IMR-90 (cell line): Measurements from ENCODE around the gene EPHB1. TPM values are rescaled to one million over a fixed set of nuclear protein-coding genes. Genes with fewer than 3 reads are reported as not detected.

Source experiments
- ATAC-seq: fragments of 200-7000 bp; cut with Tn5 transposase; 2 replicates; pipeline ENCODE4 v1.9.1; 2020; ENCODE audit warnings: low read depth, mild to moderate bottlenecking, moderate library complexity
- BruUV-seq: library from RNA; stranded (reverse); fragments of 400-500 nt; replicated peaks from 2 replicates; lab custom pipeline; 2021; lab: Mats Ljungman, UMichigan
- CTCF ChIA-PET: fragments of 300-600 bp; formaldehyde crosslinking; extraction: SDS; loops from one replicate; lab custom pipeline; 2021; ENCODE audit warnings: antibody characterized with exemption; lab: Yijun Ruan, JAX
- POLR2A ChIA-PET: fragments of 300-600 bp; sonication (Branson Sonifier 250); formaldehyde crosslinking; loops from one replicate; lab custom pipeline; 2022; ENCODE audit warnings: antibody characterized with exemption; ENCODE audit not compliant: unreplicated experiment; lab: Charles Lee
- DNase-seq: peaks from one replicate; pipeline ENCODE4 v3.0.0; 2013
- H2AFZ ChIP-seq: replicated peaks from 2 replicates; pipeline ENCODE3; 2013; ENCODE audit warnings: low read length, mild to moderate bottlenecking; ENCODE audit not compliant: poor library complexity
- H2AK5ac ChIP-seq: 2 replicates; pipeline ENCODE4 v1.6.1; 2013; ENCODE audit warnings: low read depth, low read length, inconsistent platforms
- H2AK9ac ChIP-seq: replicated peaks from 2 replicates; pipeline ENCODE3; 2013; ENCODE audit warnings: mild to moderate bottlenecking, low read depth, low read length, moderate library complexity; ENCODE audit not compliant: poor library complexity
- H2BK120ac ChIP-seq: 2 replicates; pipeline ENCODE4 v1.6.1; 2013; ENCODE audit warnings: low read depth, low read length, inconsistent platforms
- H2BK15ac ChIP-seq: 3 replicates; pipeline ENCODE4 v1.6.1; 2013; ENCODE audit warnings: low read depth, low read length, inconsistent platforms
- H2BK20ac ChIP-seq: 2 replicates; pipeline ENCODE4 v1.6.1; 2013; ENCODE audit warnings: low read depth, mild to moderate bottlenecking, inconsistent platforms, low read length, moderate library complexity
- H2BK5ac ChIP-seq: 2 replicates; pipeline ENCODE4 v1.6.1; 2013; ENCODE audit warnings: mild to moderate bottlenecking, low read depth, low read length, inconsistent platforms; ENCODE audit not compliant: poor library complexity, severe bottlenecking
- H3K14ac ChIP-seq: replicated peaks from 2 replicates; pipeline ENCODE4 v1.6.1; 2013; ENCODE audit warnings: low read depth, low read length, inconsistent platforms
- H3K18ac ChIP-seq: 2 replicates; pipeline ENCODE4 v1.6.1; 2013; ENCODE audit warnings: low read depth, low read length, control low read depth
- H3K23ac ChIP-seq: 2 replicates; pipeline ENCODE4 v1.6.1; 2013; ENCODE audit warnings: low read depth, low read length, inconsistent platforms
- H3K27ac ChIP-seq: 2 replicates; pipeline ENCODE4 v1.5.1; 2013; ENCODE audit warnings: mild to moderate bottlenecking, control low read depth, low read length; ENCODE audit not compliant: insufficient read depth
- H3K27me3 ChIP-seq: 2 replicates; pipeline ENCODE4 v1.6.1; 2013; ENCODE audit warnings: low read length; ENCODE audit not compliant: control insufficient read depth, insufficient read depth
- H3K36me3 ChIP-seq: 2 replicates; pipeline ENCODE4 v1.6.1; 2013; ENCODE audit warnings: low read length, mixed read lengths; ENCODE audit not compliant: control insufficient read depth, insufficient read depth
- H3K4ac ChIP-seq: 2 replicates; pipeline ENCODE4 v1.6.1; 2013; ENCODE audit warnings: low read depth, low read length, inconsistent platforms
- H3K4me1 ChIP-seq: 2 replicates; pipeline ENCODE4 v1.6.1; 2013; ENCODE audit warnings: low read length, mixed read lengths; ENCODE audit not compliant: control insufficient read depth, insufficient read depth
- H3K4me2 ChIP-seq: 2 replicates; pipeline ENCODE4 v1.6.1; 2013; ENCODE audit warnings: low read depth, mild to moderate bottlenecking, control low read depth, low read length, moderate library complexity
- H3K4me3 ChIP-seq: 2 replicates; pipeline ENCODE4 v1.5.1; 2013; ENCODE audit warnings: low read depth, mild to moderate bottlenecking, control low read depth, low read length, moderate library complexity; ENCODE audit not compliant: insufficient read depth
- H3K56ac ChIP-seq: 2 replicates; pipeline ENCODE4 v1.6.1; 2013; ENCODE audit warnings: low read length, inconsistent platforms; ENCODE audit not compliant: insufficient read depth; ENCODE audit errors: extremely low read depth
- H3K79me1 ChIP-seq, 2 experiments: 2 replicates each; pipeline ENCODE4 v1.6.1; 2013; ENCODE audit warnings: low read length in 2 of 2, inconsistent platforms in 1 of 2, low read depth in 1 of 2
- H3K9ac ChIP-seq: 2 replicates; pipeline ENCODE4 v1.6.1; 2013; ENCODE audit warnings: low read depth, low read length, control low read depth
- H3K9me1 ChIP-seq: 2 replicates; pipeline ENCODE4 v1.6.1; 2013; ENCODE audit warnings: low read length, inconsistent platforms; ENCODE audit not compliant: insufficient read depth
- H3K9me3 ChIP-seq: 2 replicates; pipeline ENCODE4 v1.6.1; 2013; ENCODE audit warnings: low read length; ENCODE audit not compliant: control insufficient read depth, insufficient read depth
- H4K20me1 ChIP-seq: 2 replicates; pipeline ENCODE4 v1.6.1; 2013; ENCODE audit warnings: low read length, inconsistent platforms; ENCODE audit not compliant: insufficient read depth
- H4K5ac ChIP-seq: 2 replicates; pipeline ENCODE4 v1.6.1; 2013; ENCODE audit warnings: mild to moderate bottlenecking, low read depth, low read length, control low read depth
- H4K8ac ChIP-seq, 2 experiments: 2 replicates each; pipeline ENCODE4 v1.6.1; 2013; ENCODE audit warnings: low read depth in 2 of 2, low read length in 2 of 2, control low read depth in 1 of 2, inconsistent platforms in 1 of 2
- H4K91ac ChIP-seq: 2 replicates; pipeline ENCODE4 v1.6.1; 2013; ENCODE audit warnings: low read depth, low read length, inconsistent platforms; ENCODE audit not compliant: insufficient read depth
- BHLHE40 ChIP-seq: fragments of 150-350 bp; IDR thresholded peaks from 2 replicates; pipeline ENCODE4 v1.6.1; 2016; ENCODE audit warnings: mild to moderate bottlenecking, low read depth, low read length
- MXI1 ChIP-seq: IDR thresholded peaks from 2 replicates; pipeline ENCODE4 v1.6.1; 2012; ENCODE audit warnings: low read depth, mild to moderate bottlenecking, low read length, moderate library complexity, borderline replicate concordance
- RAD21 ChIP-seq: IDR thresholded peaks from 2 replicates; pipeline ENCODE4 v1.6.1; 2012; ENCODE audit warnings: low read length, improper control_type of control experiment
- RFX5 ChIP-seq: IDR thresholded peaks from 2 replicates; pipeline ENCODE4 v1.8.0; 2012; ENCODE audit warnings: low read depth, mild to moderate bottlenecking, low read length, moderate library complexity
- WGBS, 2 experiments: methylation state at CpG; one replicate each; pipeline versions ENCODE4 v1.1.5 to v1.1.7; 2013; ENCODE audit warnings: missing lambda C conversion rate in 2 of 2; ENCODE audit not compliant: insufficient read length in 1 of 2; ENCODE audit errors: extremely low coverage in 2 of 2; 5-methylcytosine and 5-hydroxymethylcytosine counted together
- dilution Hi-C: fragments of 300-500 bp; cut with HindIII; formaldehyde crosslinking; loops from one replicate; pipeline ENCODE4 v1.14.3; 2018; ENCODE audit warnings: low sequenced_read_pairs; ENCODE audit not compliant: unreplicated experiment
- in situ Hi-C: fragments of 300-500 bp; cut with MboI; formaldehyde crosslinking; loops from 3 replicates; pipeline ENCODE4 v1.14.3; 2019; ENCODE audit warnings: low sequenced_read_pairs, inconsistent platforms, mixed read lengths
- intact Hi-C: fragments of 100-400 bp; cut with micrococcal nuclease; formaldehyde crosslinking; loops from 2 replicates; pipeline ENCODE4 v1.10.0; 2022
- polyA plus RNA-seq, 3 experiments: library from polyadenylated mRNA; depleted of rRNA; stranded (reverse); fragments of >200 nt; gene quantifications; 2 replicates each; pipeline ENCODE4 v1.2.3, GENCODE V29; 2012; ENCODE audit warnings: low replicate concordance in 1 of 3
- total RNA-seq: library from RNA; depleted of rRNA; stranded (reverse); fragments of >200 nt; gene quantifications from 2 replicates; pipeline ENCODE4 v1.2.3, GENCODE V29; 2012
- TF ChIP-seq, protein P1 (sequence below): conservative IDR thresholded peaks from 2 replicates; pipeline ENCODE4 v1.5.1; 2012; ENCODE audit warnings: mild to moderate bottlenecking, low read depth, low read length, improper control_type of control experiment
- TF ChIP-seq, protein P2 (sequence below): fragments of 150-350 bp; IDR thresholded peaks from 2 replicates; pipeline ENCODE4 v1.6.1; 2016; ENCODE audit warnings: low read depth, mild to moderate bottlenecking, low read length, moderate library complexity, borderline replicate concordance
- TF ChIP-seq, protein P3 (sequence below): fragments of 150-350 bp; IDR thresholded peaks from 2 replicates; pipeline ENCODE4 v1.6.1; 2017; ENCODE audit warnings: mild to moderate bottlenecking, antibody characterized with exemption, low read length, low read depth

The EPHB1 gene
- total and polyA plus RNA-seq, 2 of the 4 experiments (the other 2 are of a cell fraction) = 0.17 to 0.36 TPM

DNA sequence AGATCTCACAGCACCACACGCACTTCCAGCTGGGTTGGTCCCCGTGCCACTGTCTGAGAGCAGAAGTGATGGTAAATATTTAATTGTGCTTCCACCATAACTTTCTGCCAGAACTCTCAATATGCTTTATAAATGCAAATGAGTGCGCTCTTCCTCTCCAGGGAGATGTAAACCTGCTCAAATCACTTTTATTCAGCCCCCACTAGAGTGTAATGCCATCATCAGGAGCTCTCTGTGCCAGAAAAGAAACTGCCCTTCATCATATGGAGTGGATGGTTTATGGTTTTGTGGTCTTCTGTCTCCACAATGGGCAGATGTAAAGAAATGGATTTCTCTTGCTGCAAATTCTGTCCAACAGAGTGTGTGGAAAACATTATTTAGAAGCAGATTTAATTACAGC, 127.0 kb downstream of the EPHB1 start:
- ATAC-seq (no peak), DNase-seq (no peak)
- CTCF ChIA-PET = no interaction called here
- Histone ChIP-seq H2BK5ac (no peak overlapping the region), H3K9ac (no peak overlapping the region), H3K27me3 (no peaks in the 10 kb centered on the region), H2AK5ac (no peak overlapping the region), H3K36me3 (no peaks in the 10 kb centered on the region), H3K4me1 (no peaks in the 10 kb centered on the region), H3K4me3 (no peak overlapping the region), H3K9me3 (no peaks in the 10 kb centered on the region), H4K8ac (no peak overlapping the region), H3K9me1 (no peaks in the 10 kb centered on the region), H2BK20ac (no peak overlapping the region), H3K4ac (no peak overlapping the region), H3K79me1 (no peaks in the 10 kb centered on the region), H3K23ac (no peak overlapping the region), H3K27ac (no peak overlapping the region), H4K5ac (no peak overlapping the region), H2AFZ (no peak overlapping the region), H3K14ac (no peak overlapping the region), H2BK15ac (no peak overlapping the region), H3K4me2 (no peak overlapping the region), H3K18ac (no peak overlapping the region), H2AK9ac (no peak overlapping the region), H2BK120ac (no peak overlapping the region), H4K20me1 (no peaks in the 10 kb centered on the region), H4K91ac (no peak overlapping the region), H3K56ac (no peak overlapping the region)
- no TSS peak for BruUV-seq
- TF ChIP-seq, protein P1, sequence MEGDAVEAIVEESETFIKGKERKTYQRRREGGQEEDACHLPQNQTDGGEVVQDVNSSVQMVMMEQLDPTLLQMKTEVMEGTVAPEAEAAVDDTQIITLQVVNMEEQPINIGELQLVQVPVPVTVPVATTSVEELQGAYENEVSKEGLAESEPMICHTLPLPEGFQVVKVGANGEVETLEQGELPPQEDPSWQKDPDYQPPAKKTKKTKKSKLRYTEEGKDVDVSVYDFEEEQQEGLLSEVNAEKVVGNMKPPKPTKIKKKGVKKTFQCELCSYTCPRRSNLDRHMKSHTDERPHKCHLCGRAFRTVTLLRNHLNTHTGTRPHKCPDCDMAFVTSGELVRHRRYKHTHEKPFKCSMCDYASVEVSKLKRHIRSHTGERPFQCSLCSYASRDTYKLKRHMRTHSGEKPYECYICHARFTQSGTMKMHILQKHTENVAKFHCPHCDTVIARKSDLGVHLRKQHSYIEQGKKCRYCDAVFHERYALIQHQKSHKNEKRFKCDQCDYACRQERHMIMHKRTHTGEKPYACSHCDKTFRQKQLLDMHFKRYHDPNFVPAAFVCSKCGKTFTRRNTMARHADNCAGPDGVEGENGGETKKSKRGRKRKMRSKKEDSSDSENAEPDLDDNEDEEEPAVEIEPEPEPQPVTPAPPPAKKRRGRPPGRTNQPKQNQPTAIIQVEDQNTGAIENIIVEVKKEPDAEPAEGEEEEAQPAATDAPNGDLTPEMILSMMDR = no peak
- no peak for TF ChIP-seq BHLHE40
- no peak for TF ChIP-seq MXI1
- TF ChIP-seq, protein P2, sequence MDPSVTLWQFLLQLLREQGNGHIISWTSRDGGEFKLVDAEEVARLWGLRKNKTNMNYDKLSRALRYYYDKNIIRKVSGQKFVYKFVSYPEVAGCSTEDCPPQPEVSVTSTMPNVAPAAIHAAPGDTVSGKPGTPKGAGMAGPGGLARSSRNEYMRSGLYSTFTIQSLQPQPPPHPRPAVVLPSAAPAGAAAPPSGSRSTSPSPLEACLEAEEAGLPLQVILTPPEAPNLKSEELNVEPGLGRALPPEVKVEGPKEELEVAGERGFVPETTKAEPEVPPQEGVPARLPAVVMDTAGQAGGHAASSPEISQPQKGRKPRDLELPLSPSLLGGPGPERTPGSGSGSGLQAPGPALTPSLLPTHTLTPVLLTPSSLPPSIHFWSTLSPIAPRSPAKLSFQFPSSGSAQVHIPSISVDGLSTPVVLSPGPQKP = no peak
- TF ChIP-seq RFX5 = no peak
- no peak for TF ChIP-seq RAD21
- TF ChIP-seq, protein P3, sequence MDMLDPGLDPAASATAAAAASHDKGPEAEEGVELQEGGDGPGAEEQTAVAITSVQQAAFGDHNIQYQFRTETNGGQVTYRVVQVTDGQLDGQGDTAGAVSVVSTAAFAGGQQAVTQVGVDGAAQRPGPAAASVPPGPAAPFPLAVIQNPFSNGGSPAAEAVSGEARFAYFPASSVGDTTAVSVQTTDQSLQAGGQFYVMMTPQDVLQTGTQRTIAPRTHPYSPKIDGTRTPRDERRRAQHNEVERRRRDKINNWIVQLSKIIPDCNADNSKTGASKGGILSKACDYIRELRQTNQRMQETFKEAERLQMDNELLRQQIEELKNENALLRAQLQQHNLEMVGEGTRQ = no peak
- POLR2A ChIA-PET = no interaction called here
- dilution Hi-C loops = no loop called here
- intact Hi-C loops = no loop called here
- no CpG with 5 or more reads among the region's 3 CpGs for WGBS, 2 experiments
- in situ Hi-C loops = no loop called here
